Measurements from ENCODE around the gene MAPRE3. TPM values are rescaled to one million over a fixed set of nuclear protein-coding genes. Genes with fewer than 3 reads are reported as not detected.

The MAPRE3 gene
- total and polyA plus RNA-seq, 4 experiments from 2014 or later, result 1.3 to 3.6 (median 2.9) TPM

DNA sequence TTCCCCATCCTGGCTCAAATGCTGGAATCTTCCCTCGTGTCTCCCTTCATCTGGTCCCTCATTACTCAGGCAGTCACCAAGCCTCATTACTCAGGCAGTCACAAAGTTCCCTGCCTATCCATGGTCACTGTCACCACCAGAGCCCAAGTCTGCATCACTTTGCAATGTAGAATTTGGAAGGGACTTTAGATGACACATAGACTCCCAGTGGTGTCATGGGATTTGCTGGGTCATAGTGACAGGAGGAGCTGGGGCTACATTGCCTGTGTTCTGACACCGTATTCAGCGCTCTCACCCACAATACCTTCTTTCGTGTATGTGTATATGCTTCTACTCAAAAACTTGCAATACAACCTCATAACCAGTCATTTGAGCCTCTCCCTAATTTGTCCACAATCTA is 105.9 kb downstream of the MAPRE3 start:
- CTCF ChIA-PET (ENCODE audit: partially characterized antibody), result interaction anchor here (0.6 to 0.7 kb wide), 2 partner anchors 12 to 205 kb away, joined by 3 read pairs; no protein-coding TSS in a partner anchor
- no peaks in the 10 kb centered on the region for H3K36me3 Mint-ChIP-seq
- peaks cover 0 to 2% of the 10 kb centered on the region in 2 donors for H3K27me3 Mint-ChIP-seq
- no peaks in the 10 kb centered on the region for H3K9me3 Mint-ChIP-seq
- peaks cover 29 to 58% (median 44%) of the 10 kb centered on the region in 4 donors for H3K4me1 Mint-ChIP-seq
- peaks cover 47% of the 10 kb centered on the region for H3K4me1 ChIP-seq (ENCODE audit: insufficient read depth, low read length)
- H3K27me3 ChIP-seq (ENCODE audit: insufficient read depth, low read length), result no peaks in the 10 kb centered on the region
- H3K27ac ChIP-seq (ENCODE audit: low read depth, low read length), result no peak overlapping the region
- POLR2A ChIA-PET (ENCODE audit: partially characterized antibody), result interaction anchor here (0.8 to 18.9 kb wide), 2 partner anchors 21 to 44 kb away, joined by 4 to 402 read pairs; partner anchors contain the start of gene AGBL5
- no peaks in the 10 kb centered on the region for H3K9me3 ChIP-seq (ENCODE audit: control insufficient read depth in 1 of 2, low read length in 2 of 2)
- intact Hi-C loops (cut with micrococcal nuclease), result no loop called here
- H3K4me3 Mint-ChIP-seq, result peak overlapping the region in 3 of 8 donors; percentile 29 to 62 (median 55)
- no peak overlapping the region for H3K4me3 ChIP-seq (ENCODE audit: low read length in 2 of 2)
- no peak for DNase-seq
- peak overlapping the region in 4 of 7 donors; percentile 7 to 92 (median 44) for H3K27ac Mint-ChIP-seq
- H3K36me3 ChIP-seq (ENCODE audit: insufficient read depth, low read length), result no peaks in the 10 kb centered on the region

Other genes starting within 250 kb of the MAPRE3 start
- 10 to 100 TPM; 20.1 to 22.2 TPM for gene SLC35F6, start 206.4 kb upstream of the MAPRE3 start, total RNA-seq
- 1 to 10 TPM; 4.8 to 6.9 TPM for gene SLC35F6, start 206.4 kb upstream of the MAPRE3 start, polyA plus RNA-seq
- under 1 TPM in 1 of 2 experiments, not detected in 1; 0.32 TPM for gene CENPA, start 184.6 kb upstream of the MAPRE3 start, total RNA-seq
- not detected for gene CENPA, start 184.6 kb upstream of the MAPRE3 start, polyA plus RNA-seq
- gene DPYSL5, start 122.5 kb upstream of the MAPRE3 start, total RNA-seq, result not detected
- gene DPYSL5, start 122.5 kb upstream of the MAPRE3 start, polyA plus RNA-seq, result not detected
- gene TMEM214, start 62.3 kb downstream of the MAPRE3 start, total RNA-seq, result 10 to 100 TPM; 97.3 to 99.8 TPM
- gene TMEM214, start 62.3 kb downstream of the MAPRE3 start, polyA plus RNA-seq, result 10 to 100 TPM; 25.6 to 34.5 TPM
- 10 to 100 TPM; 12.2 to 14.9 TPM for gene AGBL5, start 81.0 kb downstream of the MAPRE3 start, total RNA-seq
- gene AGBL5, start 81.0 kb downstream of the MAPRE3 start, polyA plus RNA-seq, result 1 to 10 TPM; 7.4 to 9.3 TPM
- gene OST4, start 101.0 kb downstream of the MAPRE3 start, total RNA-seq, result 100 to 1,000 TPM; 269 to 296 TPM
- 100 to 1,000 TPM; 877 to 958 TPM for gene OST4, start 101.0 kb downstream of the MAPRE3 start, polyA plus RNA-seq
- gene EMILIN1, start 108.0 kb downstream of the MAPRE3 start, total RNA-seq, result under 1 TPM; 0.33 to 0.81 TPM
- gene EMILIN1, start 108.0 kb downstream of the MAPRE3 start, polyA plus RNA-seq, result under 1 TPM; 0.35 to 0.67 TPM
- gene KHK, start 116.1 kb downstream of the MAPRE3 start, total RNA-seq, result 1 to 10 TPM; 6.0 to 8.6 TPM
- gene KHK, start 116.1 kb downstream of the MAPRE3 start, polyA plus RNA-seq, result 1 to 10 TPM; 6.3 to 8.2 TPM
- gene CGREF1, start 148.5 kb downstream of the MAPRE3 start, total RNA-seq, result under 1 TPM in 1 of 2 experiments, not detected in 1; 0.47 TPM
- gene CGREF1, start 148.5 kb downstream of the MAPRE3 start, polyA plus RNA-seq, result under 1 TPM in 1 of 2 donors, not detected in 1; 0.36 TPM
- 1 to 10 TPM; 1.3 to 2.1 TPM for gene ABHD1, start 153.2 kb downstream of the MAPRE3 start, total RNA-seq
- 1 to 10 TPM in 1 of 2 donors, under 1 TPM in 1; 0.49 to 1.1 TPM for gene ABHD1, start 153.2 kb downstream of the MAPRE3 start, polyA plus RNA-seq
- gene PREB, start 164.0 kb downstream of the MAPRE3 start, total RNA-seq, result 10 to 100 TPM; 64.5 to 65.3 TPM
- 10 to 100 TPM; 65.5 to 74.2 TPM for gene PREB, start 164.0 kb downstream of the MAPRE3 start, polyA plus RNA-seq
- not detected for gene PRR30, start 168.8 kb downstream of the MAPRE3 start, total RNA-seq
- not detected for gene PRR30, start 168.8 kb downstream of the MAPRE3 start, polyA plus RNA-seq
- not detected for gene TCF23, start 178.4 kb downstream of the MAPRE3 start, total RNA-seq
- gene TCF23, start 178.4 kb downstream of the MAPRE3 start, polyA plus RNA-seq, result not detected
- 100 to 1,000 TPM; 103 to 109 TPM for gene ATRAID, start 241.4 kb downstream of the MAPRE3 start, total RNA-seq
- gene ATRAID, start 241.4 kb downstream of the MAPRE3 start, polyA plus RNA-seq, result 100 to 1,000 TPM; 279 to 443 TPM
- 10 to 100 TPM; 21.9 to 25.1 TPM for gene SLC5A6, start 241.6 kb downstream of the MAPRE3 start, total RNA-seq
- 10 to 100 TPM; 18.9 to 21.7 TPM for gene SLC5A6, start 241.6 kb downstream of the MAPRE3 start, polyA plus RNA-seq
- gene CAD, start 246.7 kb downstream of the MAPRE3 start, total RNA-seq, result 10 to 100 TPM; 47.6 to 49.3 TPM
- 10 to 100 TPM; 11.3 to 24.1 TPM for gene CAD, start 246.7 kb downstream of the MAPRE3 start, polyA plus RNA-seq

Measured in CD4-positive, alpha-beta memory T cell (primary cell).